ENCODE results near the gene CFAP410.

The CFAP410 gene

DNA sequence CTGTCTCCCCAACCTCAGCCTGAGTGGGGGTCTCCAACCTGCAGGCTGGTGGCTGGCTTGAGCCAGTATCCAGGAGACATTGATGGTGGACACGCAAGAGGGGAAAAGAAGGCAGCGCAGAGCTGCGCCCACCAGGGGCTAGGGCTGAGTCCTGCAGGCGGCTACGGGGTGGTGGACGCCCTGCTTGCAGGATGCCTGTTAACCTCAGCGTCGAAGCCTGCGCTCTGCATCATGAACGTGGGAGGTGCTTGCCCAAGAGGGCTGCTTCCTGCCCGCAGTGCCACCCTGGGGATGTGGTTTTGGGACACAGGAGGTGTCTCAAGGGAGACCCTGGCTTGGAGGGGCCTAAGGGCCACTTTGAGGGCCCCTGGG, 11.6 kb downstream of the CFAP410 start:
- no peak for DNase-seq (ENCODE audit: low spot score in 2 of 2)
- Histone ChIP-seq H3K36me3 (replicated peaks) (peaks cover 14% of the 10 kb centered on the region), H3K27me3 (ENCODE audit: low read depth) (no peaks in the 10 kb centered on the region), H3K4me1 (no peaks in the 10 kb centered on the region), H3K4me3 (no peak overlapping the region), H3K9me3 (no peaks in the 10 kb centered on the region)
- in situ Hi-C loops (cut with MboI; ENCODE audit: low sequenced_read_pairs): loop anchor here (25.0 kb wide), 1 partner anchor 1310 kb away; the partner anchor contains the start of gene PCBP3

GRCh38 chr21:44326716-44327602, 12.2 kb downstream of the CFAP410 start:
- Histone ChIP-seq H3K4me3 (no peak overlapping the region), H3K27me3 (ENCODE audit: low read depth) (no peaks in the 10 kb centered on the region), H3K4me1 (no peaks in the 10 kb centered on the region), H3K9me3 (no peaks in the 10 kb centered on the region), H3K36me3 (replicated peaks) (peaks cover 16% of the 10 kb centered on the region)
- no peak for DNase-seq (ENCODE audit: low spot score in 2 of 2)
- in situ Hi-C loops (cut with MboI; ENCODE audit: low sequenced_read_pairs): loop anchor here (25.0 kb wide), 1 partner anchor 1310 kb away; the partner anchor contains the start of gene PCBP3

GRCh38 chr21:44326272-44326647, 12.9 kb downstream of the CFAP410 start:
- peaks cover 22% of the 10 kb centered on the region for H3K36me3 ChIP-seq (replicated peaks)
- no peak for DNase-seq (ENCODE audit: low spot score in 2 of 2)
- no peak overlapping the region for H3K4me3 ChIP-seq
- no peaks in the 10 kb centered on the region for H3K27me3 ChIP-seq (ENCODE audit: low read depth)
- in situ Hi-C loops (cut with MboI; ENCODE audit: low sequenced_read_pairs): loop anchor here (25.0 kb wide), 1 partner anchor 1311 kb away; the partner anchor contains the start of gene PCBP3
- H3K4me1 ChIP-seq: no peaks in the 10 kb centered on the region
- no peaks in the 10 kb centered on the region for H3K9me3 ChIP-seq

- Histone ChIP-seq H3K27me3 (ENCODE audit: low read depth) (no peaks in the 10 kb centered on the region), H3K4me1 (no peaks in the 10 kb centered on the region), H3K9me3 (no peaks in the 10 kb centered on the region), H3K36me3 (replicated peaks) (peaks cover 22% of the 10 kb centered on the region), H3K4me3 (no peak overlapping the region)
- no peak for DNase-seq (ENCODE audit: low spot score in 2 of 2)
- in situ Hi-C loops (cut with MboI; ENCODE audit: low sequenced_read_pairs): loop anchor here (25.0 kb wide), 1 partner anchor 1312 kb away; the partner anchor contains the start of gene PCBP3
These were observed 13.6 kb downstream of the CFAP410 start for GRCh38 chr21:44325386-44326271.

DNA sequence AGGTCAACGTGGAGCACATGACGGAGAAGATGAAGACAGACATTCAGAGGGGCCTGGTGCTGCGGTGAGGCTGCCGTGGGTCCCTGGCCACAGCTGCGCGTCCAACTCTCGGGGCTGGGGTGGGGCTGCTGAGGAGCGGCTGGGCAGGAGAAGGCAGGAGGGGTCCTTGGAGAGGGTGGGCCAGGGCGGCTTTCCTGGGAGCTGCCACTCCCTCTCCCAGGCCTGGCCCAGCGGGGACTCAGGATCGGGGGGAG, 14.4 kb downstream of the CFAP410 start:
- DNase-seq (ENCODE audit: low spot score in 2 of 2): no peak
- no peaks in the 10 kb centered on the region for H3K9me3 ChIP-seq
- peaks cover 22% of the 10 kb centered on the region for H3K36me3 ChIP-seq (replicated peaks)
- H3K27me3 ChIP-seq (ENCODE audit: low read depth): no peaks in the 10 kb centered on the region
- in situ Hi-C loops (cut with MboI; ENCODE audit: low sequenced_read_pairs): loop anchor here (25.0 kb wide), 1 partner anchor 1313 kb away; the partner anchor contains the start of gene PCBP3
- H3K4me3 ChIP-seq: no peak overlapping the region
- H3K4me1 ChIP-seq: no peaks in the 10 kb centered on the region

- no peaks in the 10 kb centered on the region for H3K4me1 ChIP-seq
- in situ Hi-C loops (cut with MboI; ENCODE audit: low sequenced_read_pairs): no loop called here
- no peak overlapping the region for H3K4me3 ChIP-seq
- DNase-seq (ENCODE audit: low spot score in 2 of 2): no peak
- H3K27me3 ChIP-seq (ENCODE audit: low read depth): no peaks in the 10 kb centered on the region
- peaks cover 22% of the 10 kb centered on the region for H3K36me3 ChIP-seq (replicated peaks)
- H3K9me3 ChIP-seq: no peaks in the 10 kb centered on the region
These were observed 14.9 kb downstream of the CFAP410 start for GRCh38 chr21:44324106-44324853.

DNA sequence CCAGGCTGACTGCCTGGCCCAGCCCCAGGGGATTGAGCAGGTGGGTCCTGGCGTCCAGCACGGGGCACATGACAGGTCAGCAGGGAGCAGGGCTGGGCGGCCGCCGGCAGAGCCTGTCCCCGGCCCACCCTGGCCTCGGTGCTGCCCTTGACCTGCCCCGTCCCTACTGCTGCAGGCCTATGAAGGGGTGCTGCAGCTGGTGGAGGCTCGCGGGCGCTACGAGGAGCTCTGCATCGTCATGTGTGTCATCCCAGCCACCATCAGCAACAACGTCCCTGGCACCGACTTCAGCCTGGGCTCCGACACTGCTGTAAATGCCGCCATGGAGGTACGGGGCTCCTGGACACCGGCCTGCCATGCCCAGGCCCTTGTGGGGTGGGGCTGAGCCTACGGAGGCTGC, 15.6 kb downstream of the CFAP410 start:
- Histone ChIP-seq H3K9me3 (no peaks in the 10 kb centered on the region), H3K27me3 (ENCODE audit: low read depth) (no peaks in the 10 kb centered on the region), H3K36me3 (replicated peaks) (peaks cover 22% of the 10 kb centered on the region), H3K4me1 (no peaks in the 10 kb centered on the region), H3K4me3 (no peak overlapping the region)
- in situ Hi-C loops (cut with MboI; ENCODE audit: low sequenced_read_pairs): no loop called here
- DNase-seq (ENCODE audit: low spot score in 2 of 2): no peak

DNA sequence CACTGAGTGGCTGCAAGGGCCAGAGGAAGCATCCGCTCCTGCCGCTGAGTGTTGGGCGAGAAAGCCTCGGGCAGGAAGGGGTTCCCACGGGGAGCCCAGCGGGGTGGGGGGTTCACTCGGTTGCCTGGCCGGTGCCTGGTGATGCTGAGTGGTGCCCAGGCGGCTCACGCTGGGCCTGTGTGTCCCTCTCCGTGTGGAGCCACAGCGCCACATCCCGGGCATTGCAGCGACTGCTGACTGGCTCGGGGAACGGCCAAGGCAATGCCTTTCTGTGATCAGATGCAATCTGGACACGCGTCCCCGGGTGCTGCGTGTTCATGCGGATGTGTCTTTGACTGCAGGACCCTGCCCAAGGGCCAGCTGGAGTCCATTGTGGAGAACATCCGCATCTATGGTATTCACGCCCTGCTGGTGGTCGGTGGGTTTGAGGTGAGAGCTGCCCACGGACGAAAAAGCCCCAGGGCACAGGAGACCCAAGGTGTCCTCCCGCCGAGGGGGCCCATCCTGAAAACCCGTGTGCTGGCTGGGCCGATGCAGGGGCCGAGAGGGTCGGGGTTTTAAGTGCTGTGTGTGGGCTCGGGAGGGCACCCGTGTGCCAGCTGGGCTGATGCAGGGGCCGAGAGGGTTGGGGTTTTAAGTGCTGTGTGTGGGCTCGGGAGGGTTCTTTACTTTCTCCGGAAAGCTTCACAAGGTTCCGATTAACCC, 16.4 kb downstream of the CFAP410 start:
- no peaks in the 10 kb centered on the region for H3K27me3 ChIP-seq (ENCODE audit: low read depth)
- no peaks in the 10 kb centered on the region for H3K9me3 ChIP-seq
- peaks cover 22% of the 10 kb centered on the region for H3K36me3 ChIP-seq (replicated peaks)
- in situ Hi-C loops (cut with MboI; ENCODE audit: low sequenced_read_pairs): no loop called here
- H3K4me1 ChIP-seq: no peaks in the 10 kb centered on the region
- no peak overlapping the region for H3K4me3 ChIP-seq
- DNase-seq (ENCODE audit: low spot score in 2 of 2): no peak

GRCh38 chr21:44321846-44322450, 17.2 kb downstream of the CFAP410 start:
- Histone ChIP-seq H3K4me3 (no peak overlapping the region), H3K4me1 (no peaks in the 10 kb centered on the region), H3K36me3 (replicated peaks) (peaks cover 19% of the 10 kb centered on the region), H3K9me3 (no peaks in the 10 kb centered on the region), H3K27me3 (ENCODE audit: low read depth) (no peaks in the 10 kb centered on the region)
- in situ Hi-C loops (cut with MboI; ENCODE audit: low sequenced_read_pairs): no loop called here
- no peak for DNase-seq (ENCODE audit: low spot score in 2 of 2)

GRCh38 chr21:44320847-44321246, 18.3 kb downstream of the CFAP410 start:
- no peaks in the 10 kb centered on the region for H3K4me1 ChIP-seq
- no peaks in the 10 kb centered on the region for H3K9me3 ChIP-seq
- H3K36me3 ChIP-seq (replicated peaks): peaks cover 22% of the 10 kb centered on the region
- no peaks in the 10 kb centered on the region for H3K27me3 ChIP-seq (ENCODE audit: low read depth)
- H3K4me3 ChIP-seq: no peak overlapping the region
- DNase-seq (ENCODE audit: low spot score in 2 of 2): no peak
- in situ Hi-C loops (cut with MboI; ENCODE audit: low sequenced_read_pairs): no loop called here

DNA sequence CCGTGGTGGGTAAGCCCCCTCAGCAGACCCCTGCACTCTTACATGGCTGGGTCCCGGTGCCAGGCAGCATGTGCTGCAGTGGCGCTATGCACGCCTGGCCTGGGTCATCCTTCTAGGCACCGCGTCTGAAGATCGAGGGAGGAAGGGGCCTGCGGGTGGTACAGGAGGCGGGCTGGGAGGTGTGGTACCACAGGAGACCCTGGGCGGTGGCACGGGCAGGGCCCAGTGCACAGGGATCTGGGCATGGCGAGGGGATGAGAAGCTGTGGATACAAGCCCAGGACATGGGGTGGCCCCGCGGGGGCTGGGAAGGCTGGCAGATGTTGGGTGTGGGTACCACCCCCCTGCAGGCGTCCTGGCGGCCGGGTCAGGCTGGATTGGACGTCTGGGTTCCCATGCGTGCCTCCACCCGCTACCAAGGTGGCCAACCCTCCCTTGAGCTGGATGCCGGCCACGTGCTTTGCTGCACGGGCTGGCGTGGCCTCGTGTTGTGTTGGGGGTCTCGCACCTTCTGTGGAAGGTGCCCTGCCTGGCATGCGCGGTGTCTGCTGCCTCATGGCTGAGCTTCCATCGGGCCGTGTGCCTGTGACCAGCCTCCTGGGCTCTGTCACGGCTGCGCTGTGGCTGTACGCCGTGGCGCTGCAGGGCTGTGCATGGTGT, 19.7 kb downstream of the CFAP410 start:
- in situ Hi-C loops (cut with MboI; ENCODE audit: low sequenced_read_pairs): no loop called here
- no peaks in the 10 kb centered on the region for H3K27me3 ChIP-seq (ENCODE audit: low read depth)
- no peaks in the 10 kb centered on the region for H3K4me1 ChIP-seq
- DNase-seq (ENCODE audit: low spot score in 2 of 2): no peak
- peaks cover 19% of the 10 kb centered on the region for H3K36me3 ChIP-seq (replicated peaks)
- no peaks in the 10 kb centered on the region for H3K9me3 ChIP-seq
- no peak overlapping the region for H3K4me3 ChIP-seq

DNA sequence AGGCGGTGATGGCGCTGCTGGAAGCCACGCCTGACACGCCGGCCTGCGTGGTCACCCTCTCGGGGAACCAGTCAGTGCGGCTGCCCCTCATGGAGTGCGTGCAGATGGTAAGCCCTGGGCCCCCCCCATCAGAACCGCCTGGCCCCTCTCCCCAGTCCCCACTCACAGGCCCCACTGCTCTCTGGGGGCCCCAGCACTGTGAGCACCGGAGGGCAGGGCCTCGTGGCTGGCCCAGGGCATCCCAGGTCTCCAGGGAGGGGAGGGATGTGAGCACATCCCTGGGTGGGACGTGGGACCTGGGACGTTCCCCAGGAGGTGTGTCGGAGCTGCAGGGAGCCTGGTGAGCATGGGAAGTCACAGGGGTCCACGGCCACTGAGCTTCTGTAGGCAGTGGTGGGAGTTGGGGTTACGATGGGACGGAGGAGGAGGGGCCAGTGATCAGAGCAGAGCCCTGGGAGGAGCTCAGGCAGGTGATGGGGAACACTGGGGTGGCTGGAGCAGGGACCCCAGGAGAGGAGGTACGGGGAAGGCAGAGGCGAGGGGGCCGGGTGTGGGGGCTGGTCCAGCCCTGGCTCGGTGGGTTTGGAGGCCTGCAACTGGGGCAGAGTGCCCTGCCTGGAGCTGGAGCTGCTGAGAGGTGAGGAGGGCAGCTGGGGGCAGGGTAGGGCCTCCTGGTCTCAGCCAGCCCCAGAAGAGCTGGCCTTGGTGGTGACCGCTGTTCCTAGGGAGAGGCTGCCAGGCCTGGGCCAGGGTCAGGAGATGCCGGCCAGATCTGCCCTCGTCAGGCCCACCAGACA, 20.5 kb downstream of the CFAP410 start:
- H3K36me3 ChIP-seq (replicated peaks): peaks cover 11% of the 10 kb centered on the region

More for the DNA sequence above, 20.5 kb downstream of the CFAP410 start:
- in situ Hi-C loops (cut with MboI; ENCODE audit: low sequenced_read_pairs): no loop called here
- Histone ChIP-seq H3K4me3 (no peak overlapping the region), H3K4me1 (no peaks in the 10 kb centered on the region), H3K27me3 (ENCODE audit: low read depth) (no peaks in the 10 kb centered on the region), H3K9me3 (no peaks in the 10 kb centered on the region)
- no peak for DNase-seq (ENCODE audit: low spot score in 2 of 2)

Measured in HAP-1 (cell line).